NCI-H345 treated with DMSO at 0.1 percent for 48 hours (cell line): ENCODE data around the gene TCF7L2.
"Not testable (repeated sequence)": the region's sequence is repeated elsewhere in the genome, so short reads cannot be mapped to it uniquely, and the experiment has no call there.

Source experiments
- DNase-seq: peaks from one replicate; lab custom pipeline; 2025; ENCODE audit not compliant: unreplicated experiment; lab: John Stamatoyannopoulos, UW

Gene TCF7L2

DNA sequence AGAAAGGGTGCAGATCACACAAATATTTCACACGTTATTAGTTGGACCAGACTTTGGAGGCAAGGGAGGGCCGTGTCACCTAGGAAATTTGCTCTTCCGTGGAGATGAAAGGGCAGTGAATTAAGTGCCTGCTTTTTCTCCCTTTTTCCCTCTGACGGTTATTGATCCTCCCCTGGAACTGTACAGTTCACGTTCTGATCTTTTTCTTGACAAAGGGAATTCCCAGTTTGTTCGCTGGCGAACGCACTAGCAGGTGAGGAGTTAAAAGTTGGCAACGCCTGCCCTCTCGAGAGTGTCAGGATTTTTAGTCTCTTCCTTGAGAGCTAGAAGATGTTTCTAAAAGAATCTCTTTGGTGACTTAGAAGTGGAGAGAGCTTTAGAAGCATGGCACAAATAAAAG lies 111.5 kb downstream of the TCF7L2 start:
- DNase-seq = no peak

DNA sequence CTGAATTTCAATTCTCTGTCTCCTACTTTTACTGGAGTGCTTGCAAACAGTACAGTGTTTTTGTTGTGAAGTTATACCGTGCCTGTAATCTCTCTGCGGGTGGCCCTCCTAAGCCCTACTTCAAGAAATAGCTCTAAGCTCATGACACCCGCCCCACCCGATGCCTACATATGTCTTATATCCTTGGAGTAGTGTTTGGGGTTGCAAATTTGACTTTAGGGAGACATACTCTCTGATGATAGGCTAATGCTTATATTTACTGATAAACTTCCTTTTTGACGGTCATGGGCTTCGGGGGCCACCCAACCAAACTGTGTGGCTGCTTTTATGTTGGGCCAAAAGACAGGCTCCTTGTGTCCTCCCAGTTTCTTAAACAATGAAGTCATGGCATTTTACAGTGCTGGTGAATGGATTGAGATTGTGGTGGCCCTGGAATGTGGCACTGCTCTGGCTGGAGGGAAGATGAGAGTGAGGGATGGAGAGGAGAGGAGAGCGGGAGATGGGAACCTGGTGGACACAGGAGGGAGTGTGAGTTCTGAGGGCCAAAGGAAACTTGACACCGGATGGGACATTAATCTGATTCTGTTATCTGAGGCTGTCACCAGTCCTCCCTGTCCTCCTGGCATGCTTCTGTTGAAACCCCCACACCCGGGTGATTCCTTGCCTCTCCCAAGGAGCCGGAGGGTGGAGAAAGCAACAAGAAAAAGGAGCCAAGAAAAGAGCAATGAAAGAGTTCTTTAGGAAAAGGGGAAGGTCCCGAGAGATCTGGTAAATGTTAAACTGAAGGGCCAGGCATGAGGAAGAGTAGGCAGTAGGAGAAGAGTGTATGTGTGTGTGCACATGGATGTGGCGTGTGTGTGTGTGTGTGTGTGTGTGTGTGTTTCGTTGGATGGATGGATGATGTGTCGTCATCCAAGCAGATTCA lies 113.3 kb downstream of the TCF7L2 start:
- DNase-seq = no peak

- no peak for DNase-seq
These were observed 114.0 kb downstream of the TCF7L2 start for GRCh38 chr10:113064039-113064438.

DNA sequence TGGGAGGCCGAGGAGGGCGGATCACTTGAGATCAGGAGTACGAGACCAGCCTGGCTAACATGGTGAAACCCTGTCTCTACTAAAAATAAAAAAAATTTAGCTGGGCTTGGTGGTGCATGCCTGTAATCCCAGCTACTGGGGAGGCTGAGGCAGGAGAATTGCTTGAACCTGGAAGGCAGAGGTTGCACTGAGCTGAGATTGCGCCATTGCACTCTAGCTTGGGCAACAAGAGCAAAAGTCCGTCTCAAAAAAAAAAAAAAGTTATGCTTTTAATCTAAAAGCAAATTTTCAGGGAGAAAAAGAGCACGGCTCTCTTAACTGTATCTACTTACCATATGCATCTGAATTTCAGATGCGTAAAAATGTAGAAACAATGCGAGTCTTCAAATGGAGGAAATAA lies 116.1 kb downstream of the TCF7L2 start:
- not testable (repeated sequence) for DNase-seq

DNA sequence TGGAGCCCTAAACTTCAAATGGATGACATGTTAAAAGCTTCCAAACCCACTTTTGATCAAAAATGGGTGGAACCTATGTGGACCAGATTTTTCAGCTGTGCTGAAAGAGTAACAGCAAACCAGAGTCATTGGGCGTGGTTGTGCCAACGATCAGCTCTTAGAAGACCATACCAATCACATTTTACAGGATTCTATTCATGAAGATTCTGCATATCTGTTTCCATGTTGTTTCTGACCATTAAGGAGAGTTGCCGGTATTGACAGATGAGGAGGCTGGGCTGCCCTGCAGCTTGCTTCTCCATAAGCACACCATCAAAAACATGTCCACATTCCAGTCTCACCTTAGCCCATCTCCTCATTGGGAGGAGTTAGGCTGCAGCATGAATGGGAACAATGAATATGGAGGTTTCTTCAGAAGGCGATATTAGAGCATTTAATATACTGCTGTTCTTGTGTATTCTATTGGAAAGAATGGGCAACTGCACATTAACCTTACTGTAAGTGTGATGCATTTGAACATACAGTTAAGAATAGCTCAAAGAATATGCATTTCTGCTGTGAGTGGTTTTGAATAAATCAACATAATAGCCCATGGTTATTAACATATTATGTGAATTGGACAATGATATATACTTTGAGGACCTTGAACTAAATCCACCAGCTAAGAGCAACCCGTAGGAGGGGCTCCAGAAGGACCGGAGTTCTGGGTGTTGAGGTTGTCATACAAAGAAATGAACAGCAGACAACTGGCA lies 116.7 kb downstream of the TCF7L2 start:
- DNase-seq = no peak

- no peak for DNase-seq
These were observed 117.5 kb downstream of the TCF7L2 start for GRCh38 chr10:113067501-113067900.

DNA sequence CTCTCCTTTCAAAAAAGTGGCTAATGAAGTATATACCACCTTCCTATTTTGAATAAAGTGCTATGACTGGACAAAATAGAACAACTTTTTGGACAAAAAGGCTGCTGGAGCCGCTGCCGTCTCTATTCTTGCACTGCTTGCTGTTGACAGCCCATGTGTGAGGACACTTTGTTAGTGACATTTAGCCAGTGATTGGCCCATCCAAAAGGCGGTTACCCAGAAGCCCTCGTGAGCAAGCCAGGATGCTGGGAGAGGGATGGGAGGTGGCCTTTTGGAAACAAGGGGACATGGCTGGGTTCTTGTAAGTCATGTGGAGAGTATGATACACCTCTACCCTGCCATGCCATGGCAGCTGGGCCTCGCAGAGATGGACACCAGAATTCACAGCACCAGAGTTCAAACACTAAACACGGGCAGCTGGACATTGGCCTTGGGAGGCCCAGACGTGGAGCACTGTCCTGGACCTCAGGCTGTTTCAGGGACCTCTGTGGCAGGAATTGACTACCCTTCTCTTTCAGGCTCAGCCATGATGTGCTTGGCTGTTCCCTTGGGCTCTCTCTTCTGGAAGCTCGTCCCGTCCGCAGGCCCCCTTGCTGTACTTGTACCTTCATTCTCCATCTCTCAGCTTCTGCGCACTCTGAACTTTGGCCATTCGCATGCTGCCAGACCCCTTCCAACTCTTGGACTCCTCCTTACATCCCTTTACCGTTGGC lies 118.3 kb downstream of the TCF7L2 start:
- no peak for DNase-seq

DNA sequence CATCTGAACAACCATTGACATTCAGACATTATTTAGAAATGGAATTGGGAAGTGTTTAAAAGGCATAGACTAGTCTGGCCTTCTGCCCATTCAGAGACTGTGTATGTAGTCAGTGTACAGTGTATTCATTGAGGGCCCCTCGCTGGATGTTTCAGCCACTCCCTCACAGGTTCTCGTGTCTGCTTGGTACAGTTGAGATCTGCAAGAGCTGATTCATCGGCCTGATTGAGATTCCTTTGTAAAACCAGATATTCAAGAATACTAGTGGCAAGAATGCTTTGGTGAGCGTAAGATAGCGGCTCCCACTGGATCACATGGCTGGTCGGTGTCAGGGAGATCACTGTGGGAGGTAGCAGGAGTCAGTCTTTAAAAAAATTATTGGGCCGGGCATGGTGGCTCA lies 119.5 kb downstream of the TCF7L2 start:
- no peak for DNase-seq

DNA sequence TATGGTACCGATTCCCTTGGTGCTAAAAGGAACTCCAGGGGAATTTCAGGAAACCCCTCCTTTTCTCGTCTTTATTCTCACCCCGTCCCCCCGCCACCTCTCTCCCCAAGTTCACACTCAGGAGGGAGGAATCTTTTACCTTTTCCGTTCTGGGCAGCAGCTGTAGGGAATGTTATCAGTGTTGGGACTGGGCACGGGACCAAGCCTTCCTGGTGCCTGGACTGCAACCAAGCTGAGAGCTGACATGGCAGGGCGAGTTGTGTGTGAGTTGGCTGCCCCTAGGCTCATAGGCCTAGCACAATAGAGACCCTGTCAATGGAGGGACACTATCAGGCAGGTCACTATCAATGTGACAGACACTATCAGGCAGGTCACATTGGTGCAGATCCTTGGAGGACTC lies 121.4 kb downstream of the TCF7L2 start:
- DNase-seq = no peak

DNA sequence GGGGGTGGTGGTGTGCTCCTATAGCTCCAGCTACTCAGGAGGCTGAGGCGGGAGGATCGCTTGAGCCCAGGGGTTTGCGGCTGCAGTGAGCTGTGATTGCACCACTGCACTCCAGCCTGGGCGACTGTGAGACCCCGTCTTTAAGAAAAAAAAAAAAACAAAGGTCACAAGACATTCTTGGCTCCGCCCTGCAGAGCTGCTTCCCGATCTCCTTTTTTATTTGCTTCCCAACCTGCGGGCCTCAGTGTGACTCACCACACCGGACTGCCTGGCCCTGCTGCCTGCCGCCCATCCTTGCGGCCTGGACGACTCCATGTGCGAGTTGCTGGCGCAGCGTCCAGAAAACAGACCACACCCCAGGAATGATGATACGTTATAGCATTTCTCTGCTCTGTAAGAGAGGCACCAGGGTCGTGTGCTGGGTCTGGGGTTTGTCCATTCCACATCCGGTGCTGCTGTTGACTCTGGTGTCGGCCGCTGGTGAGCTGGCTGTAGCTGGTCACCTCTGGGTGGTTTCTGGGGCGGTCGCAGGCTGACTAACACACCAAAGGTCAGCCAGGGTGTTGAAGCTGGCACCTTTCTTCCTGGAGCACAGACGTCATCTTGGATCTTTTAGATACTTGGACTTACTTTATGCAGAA lies 123.6 kb downstream of the TCF7L2 start:
- no peak for DNase-seq

GRCh38 chr10:113076949-113077348 lies 126.9 kb downstream of the TCF7L2 start:
- DNase-seq = no peak

GRCh38 chr10:113078282-113078907 lies 128.3 kb downstream of the TCF7L2 start:
- no peak for DNase-seq

DNA sequence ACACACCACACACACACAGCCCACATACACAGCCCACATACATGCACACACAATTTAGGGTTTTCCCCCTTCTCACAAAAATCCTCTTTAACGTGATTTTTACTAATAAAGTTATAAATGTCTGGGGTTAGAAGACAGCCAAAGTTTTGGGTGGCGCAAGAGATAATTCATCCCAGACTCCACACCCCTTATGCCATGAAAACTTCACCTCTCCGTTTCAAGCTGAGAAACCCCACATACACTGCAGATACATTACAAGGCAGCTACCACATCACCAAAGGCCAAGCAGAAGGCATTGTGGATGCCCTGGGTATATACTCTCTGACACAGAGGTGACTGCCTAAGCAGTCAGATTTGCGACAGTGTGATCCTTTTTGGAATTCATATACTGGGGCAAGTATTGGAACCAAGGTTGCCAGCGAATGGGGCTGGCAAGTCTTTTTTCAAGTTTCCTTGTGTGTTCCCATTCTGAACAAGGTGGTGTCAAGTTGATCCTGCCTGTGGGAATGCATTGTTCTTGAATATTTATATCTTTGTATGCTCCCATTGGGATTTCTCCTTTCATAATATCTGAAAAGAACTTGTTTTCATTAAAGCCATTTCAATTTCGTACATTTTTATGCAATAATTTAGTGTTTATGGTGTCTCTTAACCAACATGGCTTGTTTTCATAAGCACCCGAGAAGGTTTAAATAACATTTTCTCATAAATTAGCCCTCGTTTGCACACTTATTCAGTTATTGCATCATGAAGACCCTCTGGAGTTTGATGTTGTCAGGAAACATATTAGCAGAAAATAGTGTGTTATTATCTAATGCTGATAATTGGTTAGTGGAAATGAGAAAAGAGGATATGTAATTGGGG lies 130.2 kb downstream of the TCF7L2 start:
- DNase-seq = no peak

- no peak for DNase-seq
These were observed 130.8 kb downstream of the TCF7L2 start for GRCh38 chr10:113080925-113081229.

- DNase-seq = no peak
These were observed 134.0 kb downstream of the TCF7L2 start for GRCh38 chr10:113084031-113084430.

DNA sequence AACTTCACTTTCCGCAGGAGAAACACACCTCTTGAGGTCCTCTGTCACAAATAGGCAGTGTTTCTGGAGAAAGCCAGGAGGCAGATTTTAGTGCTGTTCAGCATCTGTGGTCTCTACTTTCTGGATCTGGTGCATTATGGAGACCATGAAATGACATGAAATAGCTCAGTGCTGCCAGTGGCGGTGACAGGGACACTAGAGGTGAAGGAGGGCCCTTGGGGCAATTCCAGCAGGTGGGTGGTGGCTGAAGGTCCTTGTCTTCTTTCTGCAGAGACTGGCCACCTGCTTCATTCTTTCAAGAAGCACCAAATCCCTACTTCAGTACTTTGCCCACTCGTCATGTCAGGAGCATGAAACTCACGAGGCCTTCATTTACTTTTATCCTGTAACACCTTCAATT lies 135.7 kb downstream of the TCF7L2 start:
- no peak for DNase-seq

GRCh38 chr10:113086282-113086681 lies 136.2 kb downstream of the TCF7L2 start:
- no peak for DNase-seq

- no peak for DNase-seq
These were observed 137.3 kb downstream of the TCF7L2 start for GRCh38 chr10:113087165-113088029.

DNA sequence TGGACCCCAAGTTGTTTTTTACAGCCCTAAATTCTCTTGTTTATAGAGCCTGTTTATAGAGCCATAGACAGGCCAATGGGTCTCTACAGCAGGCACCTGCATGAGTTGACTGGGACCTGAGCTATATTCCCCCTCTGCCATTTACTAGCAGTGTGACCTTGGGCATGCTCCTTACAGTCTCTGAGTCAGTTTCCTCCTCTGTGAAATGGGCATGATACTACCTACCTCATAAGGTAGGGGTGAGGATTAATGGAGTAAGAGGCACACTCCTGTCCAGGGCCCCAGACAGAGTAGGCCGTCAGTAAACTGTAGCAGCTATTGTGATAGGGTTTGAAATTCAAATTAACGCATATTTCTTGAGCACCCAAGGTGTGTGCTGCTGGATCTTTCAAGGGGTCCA lies 138.1 kb downstream of the TCF7L2 start:
- no peak for DNase-seq
